IMR-90 (cell line): Measurements from ENCODE around the gene FXYD3.

ENCODE experiments used
- BHLHE40 ChIP-seq: fragments of 150-350 bp; IDR thresholded peaks from 2 replicates; pipeline ENCODE4 v1.6.1; 2016; ENCODE audit warnings: mild to moderate bottlenecking, low read depth, low read length
- CEBPB ChIP-seq: IDR thresholded peaks from 2 replicates; pipeline ENCODE4 v1.6.1; 2012; ENCODE audit warnings: low read depth, low read length, improper control_type of control experiment
- CHD1 ChIP-seq: IDR thresholded peaks from 2 replicates; pipeline ENCODE4 v1.6.1; 2012; ENCODE audit warnings: low read depth, low read length, improper control_type of control experiment
- ELK1 ChIP-seq: fragments of 150-350 bp; IDR thresholded peaks from 2 replicates; pipeline ENCODE4 v1.6.1; 2016; ENCODE audit warnings: low read depth, mild to moderate bottlenecking, low read length, moderate library complexity, borderline replicate concordance
- MAFK ChIP-seq: IDR thresholded peaks from 2 replicates; pipeline ENCODE4 v1.6.1; 2012; ENCODE audit warnings: low read depth, low read length, improper control_type of control experiment
- NFE2L2 ChIP-seq: fragments of 150-350 bp; IDR thresholded peaks from 2 replicates; pipeline ENCODE4 v1.6.1; 2016; ENCODE audit warnings: low read depth, mild to moderate bottlenecking, low read length
- POLR2A ChIP-seq: IDR thresholded peaks from 2 replicates; pipeline ENCODE4 v1.6.1; 2012; ENCODE audit warnings: mild to moderate bottlenecking, low read depth, low read length
- SMC3 ChIP-seq: fragments of 150-350 bp; IDR thresholded peaks from 2 replicates; pipeline ENCODE4 v1.6.1; 2016; ENCODE audit warnings: low read depth, mild to moderate bottlenecking, antibody characterized with exemption, low read length, moderate library complexity
- TF ChIP-seq, protein P1 (sequence below): conservative IDR thresholded peaks from 2 replicates; pipeline ENCODE4 v1.5.1; 2012; ENCODE audit warnings: mild to moderate bottlenecking, low read depth, low read length, improper control_type of control experiment

- TF ChIP-seq ELK1: no peak
- TF ChIP-seq POLR2A: no peak
- TF ChIP-seq, protein P1, sequence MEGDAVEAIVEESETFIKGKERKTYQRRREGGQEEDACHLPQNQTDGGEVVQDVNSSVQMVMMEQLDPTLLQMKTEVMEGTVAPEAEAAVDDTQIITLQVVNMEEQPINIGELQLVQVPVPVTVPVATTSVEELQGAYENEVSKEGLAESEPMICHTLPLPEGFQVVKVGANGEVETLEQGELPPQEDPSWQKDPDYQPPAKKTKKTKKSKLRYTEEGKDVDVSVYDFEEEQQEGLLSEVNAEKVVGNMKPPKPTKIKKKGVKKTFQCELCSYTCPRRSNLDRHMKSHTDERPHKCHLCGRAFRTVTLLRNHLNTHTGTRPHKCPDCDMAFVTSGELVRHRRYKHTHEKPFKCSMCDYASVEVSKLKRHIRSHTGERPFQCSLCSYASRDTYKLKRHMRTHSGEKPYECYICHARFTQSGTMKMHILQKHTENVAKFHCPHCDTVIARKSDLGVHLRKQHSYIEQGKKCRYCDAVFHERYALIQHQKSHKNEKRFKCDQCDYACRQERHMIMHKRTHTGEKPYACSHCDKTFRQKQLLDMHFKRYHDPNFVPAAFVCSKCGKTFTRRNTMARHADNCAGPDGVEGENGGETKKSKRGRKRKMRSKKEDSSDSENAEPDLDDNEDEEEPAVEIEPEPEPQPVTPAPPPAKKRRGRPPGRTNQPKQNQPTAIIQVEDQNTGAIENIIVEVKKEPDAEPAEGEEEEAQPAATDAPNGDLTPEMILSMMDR: no peak
- TF ChIP-seq CEBPB: no peak
- TF ChIP-seq BHLHE40: no peak
- TF ChIP-seq CHD1: no peak
- no peak for TF ChIP-seq SMC3
- TF ChIP-seq NFE2L2: no peak
- no peak for TF ChIP-seq MAFK
These were observed 45.8 kb downstream of the FXYD3 start for GRCh38 chr19:35161434-35161743.
